CD4-positive, alpha-beta T cell treated with Interleukin-12 subunit alpha and Interleukin-12 subunit beta, for 1 hour (primary cell): Measurements from ENCODE around the gene GPR25.
"Not testable (repeated sequence)": the region's sequence is repeated elsewhere in the genome, so short reads cannot be mapped to it uniquely, and the experiment has no call there.

ENCODE experiments used
- DNase-seq: peaks from one replicate; pipeline ENCODE4 v3.0.0-alpha.2; 2020

Gene GPR25

DNA sequence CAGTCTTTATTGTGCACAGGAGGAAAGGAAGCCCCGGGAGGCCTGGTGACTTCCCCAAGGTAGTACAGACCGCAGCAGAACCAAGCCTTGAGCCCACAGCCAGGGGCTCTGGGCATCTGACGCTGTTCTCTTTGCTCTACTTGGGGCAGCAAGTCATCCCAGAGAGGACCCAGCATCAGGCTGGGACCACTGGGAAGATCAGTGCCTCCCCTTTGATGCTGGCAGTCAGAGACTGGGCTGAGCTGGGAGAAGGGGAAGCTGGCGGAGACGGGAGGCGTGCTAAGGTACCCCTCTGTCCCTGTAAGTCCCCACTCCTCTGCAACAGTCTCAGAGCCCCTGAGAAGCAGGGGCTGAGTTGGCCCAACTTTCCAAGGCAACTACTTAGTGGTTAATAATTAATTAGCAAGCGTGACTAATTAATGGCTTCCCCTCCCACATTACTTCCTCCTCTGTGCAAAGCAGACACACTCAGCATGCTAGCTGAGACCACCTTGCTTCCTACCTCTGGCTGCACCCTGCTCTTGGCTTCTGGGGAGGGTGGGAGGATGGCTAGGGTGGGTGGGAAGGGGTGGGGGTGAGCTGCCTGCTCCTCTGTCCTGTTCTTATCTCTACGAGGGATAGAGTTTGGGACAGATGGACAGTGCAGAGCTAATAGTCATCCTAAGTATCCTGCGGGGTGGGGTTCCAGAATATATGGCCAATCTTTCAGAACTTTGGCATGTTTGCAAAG lies 23.2 kb downstream of the GPR25 start:
- DNase-seq: no peak

- no peak for DNase-seq
These were observed 23.9 kb downstream of the GPR25 start for GRCh38 chr1:200896531-200897196.

DNA sequence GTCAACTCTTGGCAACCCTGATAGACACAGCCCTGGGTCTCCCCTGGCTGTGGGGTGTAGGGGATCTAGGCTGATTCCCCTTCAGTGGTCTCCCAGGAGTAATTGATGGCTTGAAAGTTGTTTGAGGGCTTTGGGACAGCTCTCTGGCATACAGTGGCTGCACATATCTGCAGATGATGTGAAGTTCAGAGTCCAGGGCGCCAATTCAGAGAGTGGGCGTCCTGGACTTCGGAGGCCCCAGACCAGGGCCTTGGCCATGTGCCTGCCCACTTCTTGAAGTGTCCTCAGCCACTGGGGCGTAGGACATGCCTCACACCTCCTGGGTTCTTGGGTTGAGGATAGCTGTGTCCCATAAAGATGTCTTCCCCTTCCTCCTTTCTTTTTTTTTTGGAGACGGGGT lies 24.5 kb downstream of the GPR25 start:
- DNase-seq: no peak

GRCh38 chr1:200899015-200899386 lies 26.2 kb downstream of the GPR25 start:
- DNase-seq: no peak

DNA sequence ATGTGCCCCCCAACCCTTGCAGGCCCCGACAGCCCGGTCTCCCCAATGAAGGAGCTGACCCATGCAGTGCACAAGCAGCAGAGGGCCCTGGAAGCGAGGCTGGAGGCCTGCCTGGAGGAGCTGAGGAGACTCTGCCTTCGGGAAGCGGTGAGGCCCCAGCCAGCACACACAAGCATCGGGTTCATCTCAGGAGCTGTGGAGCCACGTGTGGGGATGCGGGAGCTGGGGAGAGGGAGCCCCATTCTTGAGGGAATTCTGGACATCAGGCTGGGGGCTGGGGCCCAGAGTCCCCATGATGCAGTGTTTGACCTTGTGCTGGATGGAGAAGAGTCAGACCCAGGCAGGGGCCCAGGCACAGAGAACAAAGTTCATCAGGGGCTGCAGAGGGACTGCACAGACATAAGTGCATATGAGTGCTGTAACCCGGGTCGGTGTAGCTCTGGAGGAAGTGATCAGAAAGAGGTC lies 26.7 kb downstream of the GPR25 start:
- DNase-seq: no peak

DNA sequence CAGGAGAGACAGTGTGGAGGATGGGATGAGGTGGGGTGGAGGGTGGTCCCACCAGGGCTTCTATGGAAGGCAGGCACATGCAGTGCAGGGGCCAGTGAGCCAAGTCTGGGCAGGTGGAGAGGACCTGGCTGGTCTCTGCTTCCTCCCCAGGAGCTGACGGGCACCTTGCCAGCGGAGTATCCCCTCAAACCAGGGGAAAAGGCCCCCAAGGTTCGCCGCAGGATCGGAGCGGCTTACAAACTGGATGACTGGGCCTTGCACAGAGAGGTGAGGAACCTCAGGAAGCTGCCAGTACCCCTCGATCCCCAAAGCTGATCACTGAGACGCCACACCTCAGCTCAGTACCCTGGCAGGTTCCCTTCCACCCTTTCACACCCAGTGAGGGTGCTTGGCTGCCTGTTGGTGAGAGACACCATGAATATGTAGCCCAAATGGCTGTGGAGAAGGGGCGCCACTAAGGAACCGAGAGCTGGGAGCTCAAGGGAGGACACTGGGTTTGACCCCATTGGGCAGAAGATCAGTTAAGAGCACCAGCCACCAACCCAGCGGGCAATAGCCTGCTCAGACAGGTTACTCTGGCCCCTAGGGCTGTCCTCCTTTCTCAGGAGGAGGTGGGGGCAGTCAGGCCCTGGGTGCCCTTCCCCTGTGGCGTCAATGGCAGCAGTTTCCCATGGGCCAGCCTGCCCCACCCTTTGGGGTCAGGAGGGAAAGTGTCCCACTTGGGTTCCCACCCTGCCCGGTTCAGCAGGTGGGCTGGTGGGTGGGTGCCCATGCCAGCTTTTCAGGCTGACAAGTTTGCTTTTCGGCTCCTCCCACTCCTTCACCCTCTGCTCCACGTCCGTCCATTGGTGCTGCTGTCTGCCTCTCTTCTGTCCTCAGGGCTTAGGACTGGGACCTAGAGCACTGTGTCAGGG lies 27.4 kb downstream of the GPR25 start:
- no peak for DNase-seq

DNA sequence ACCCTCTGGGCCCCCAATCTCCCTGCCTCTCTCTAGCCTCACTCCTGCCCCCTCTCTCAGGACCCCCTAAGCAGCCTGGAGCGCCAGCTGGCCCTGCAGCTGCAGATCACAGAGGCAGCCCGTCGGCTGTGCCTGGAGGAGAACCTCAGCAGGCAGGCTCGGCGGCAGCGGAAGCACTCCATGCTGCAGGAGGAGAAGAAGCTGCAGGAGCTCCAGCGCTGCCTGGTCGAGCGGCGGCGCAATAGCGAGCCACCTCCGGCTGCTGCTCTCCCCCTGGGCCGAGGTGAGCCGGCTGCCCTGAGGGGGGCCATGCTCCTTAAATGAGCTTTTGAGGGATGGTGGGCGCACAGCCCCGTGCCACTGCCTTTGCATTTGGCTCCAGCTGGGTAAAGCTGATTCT lies 28.1 kb downstream of the GPR25 start:
- DNase-seq: no peak

- DNase-seq: no peak
These were observed 28.6 kb downstream of the GPR25 start for GRCh38 chr1:200901350-200901749.

DNA sequence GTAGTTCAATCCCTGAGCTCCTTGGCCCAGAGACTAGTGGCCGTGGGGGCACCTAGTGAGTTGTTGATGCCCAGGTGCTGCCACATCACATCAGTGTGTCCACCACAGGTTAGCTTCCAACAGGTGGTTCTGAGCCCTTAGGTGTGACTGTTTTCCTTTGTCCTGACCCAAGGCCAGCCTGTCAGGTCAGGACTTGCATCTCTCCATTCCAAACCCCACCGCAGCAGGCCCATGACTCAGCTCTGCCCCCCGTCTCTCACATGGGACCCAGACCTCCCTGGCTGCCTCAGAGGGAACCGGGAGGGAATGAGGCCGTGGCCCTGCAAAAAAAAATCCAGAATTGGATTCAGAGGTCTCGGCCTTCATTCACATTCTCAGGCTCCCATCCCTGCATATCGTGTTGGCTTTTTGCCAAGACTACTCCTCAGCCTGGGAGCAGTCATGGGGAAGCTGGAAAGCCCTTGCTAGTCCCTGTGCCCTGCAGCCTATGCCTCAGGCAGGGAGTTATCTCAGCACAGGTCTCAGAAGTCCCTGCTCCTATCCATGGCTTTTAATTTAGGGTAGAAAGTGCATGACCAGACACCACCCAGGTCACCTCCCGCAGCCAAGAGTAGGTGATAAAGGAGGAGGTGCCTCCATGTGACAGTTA lies 29.1 kb downstream of the GPR25 start:
- no peak for DNase-seq

- no peak for DNase-seq
These were observed 31.0 kb downstream of the GPR25 start for GRCh38 chr1:200903793-200904192.

- no peak for DNase-seq
These were observed 32.0 kb downstream of the GPR25 start for GRCh38 chr1:200904772-200905171.

- DNase-seq: peak; percentile 68
These were observed 32.8 kb downstream of the GPR25 start for GRCh38 chr1:200905411-200906052.

- DNase-seq: no peak
These were observed 33.7 kb downstream of the GPR25 start for GRCh38 chr1:200906491-200906890.

DNA sequence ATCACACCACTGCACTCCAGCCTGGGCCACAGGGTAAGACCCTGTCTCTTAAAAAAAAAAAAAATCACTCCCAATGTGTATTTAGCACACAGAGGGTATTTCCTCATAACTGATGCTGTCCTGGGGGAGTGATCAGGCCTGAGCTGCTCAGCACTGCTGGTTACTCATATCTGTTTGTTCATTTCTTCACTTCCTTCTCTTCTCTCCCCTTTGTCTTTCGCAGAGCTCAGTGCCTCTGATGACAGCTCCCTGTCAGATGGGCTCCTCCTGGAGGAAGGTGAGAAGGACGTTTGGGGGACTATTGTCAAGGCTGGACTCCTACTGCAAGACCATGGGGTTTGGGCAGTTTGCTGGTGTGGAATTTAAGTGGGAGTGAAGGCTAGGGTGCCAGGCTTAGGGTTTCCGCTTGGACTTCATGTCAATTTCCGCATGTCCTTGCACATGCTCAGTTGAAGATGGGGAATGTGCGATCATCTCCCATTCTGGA lies 34.9 kb downstream of the GPR25 start:
- DNase-seq: no peak

- DNase-seq: no peak
These were observed 35.5 kb downstream of the GPR25 start for GRCh38 chr1:200908191-200908868.

DNA sequence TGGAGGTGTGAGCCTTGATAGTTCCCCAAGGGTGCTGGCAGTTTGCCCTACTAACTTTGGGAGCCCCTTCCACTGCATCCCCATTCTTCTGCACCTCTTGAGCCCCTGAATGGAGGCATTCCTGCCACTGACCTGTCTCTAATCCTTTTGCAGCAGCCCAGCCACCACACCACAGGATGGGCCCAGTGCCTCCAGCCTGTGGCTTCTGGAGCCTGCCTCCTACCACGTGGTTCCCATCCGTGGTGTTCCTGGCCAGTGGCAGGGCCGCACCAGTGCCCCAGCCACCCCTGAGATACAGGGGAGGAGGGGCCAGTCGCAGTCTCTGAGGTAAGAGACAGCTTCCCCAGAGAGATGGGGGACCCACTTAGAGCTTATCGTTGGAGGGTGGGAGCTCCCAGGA lies 36.3 kb downstream of the GPR25 start:
- no peak for DNase-seq

DNA sequence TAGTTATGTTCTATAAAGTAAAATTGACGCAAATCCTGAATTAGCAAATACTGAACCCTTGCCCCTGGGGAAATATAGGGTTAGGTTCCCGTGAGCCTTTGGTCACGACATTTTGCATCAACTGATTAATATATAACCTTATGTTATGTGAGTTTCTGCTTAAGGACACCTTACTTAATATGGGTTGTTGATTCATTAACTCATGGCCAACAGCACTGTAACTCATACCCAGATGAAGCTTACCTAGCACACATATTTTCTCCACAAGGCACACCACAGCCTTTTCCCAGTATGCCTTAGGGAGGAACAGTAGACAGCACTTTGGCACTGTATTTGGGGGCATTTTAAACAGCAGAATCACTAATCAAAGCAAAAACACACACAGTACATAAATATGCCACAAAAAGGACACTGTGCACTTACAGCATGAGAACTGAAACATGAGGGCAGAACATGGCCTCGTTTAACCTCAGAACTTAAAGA lies 37.0 kb downstream of the GPR25 start:
- DNase-seq: no peak

GRCh38 chr1:200911361-200911760 lies 38.6 kb downstream of the GPR25 start:
- no peak for DNase-seq

DNA sequence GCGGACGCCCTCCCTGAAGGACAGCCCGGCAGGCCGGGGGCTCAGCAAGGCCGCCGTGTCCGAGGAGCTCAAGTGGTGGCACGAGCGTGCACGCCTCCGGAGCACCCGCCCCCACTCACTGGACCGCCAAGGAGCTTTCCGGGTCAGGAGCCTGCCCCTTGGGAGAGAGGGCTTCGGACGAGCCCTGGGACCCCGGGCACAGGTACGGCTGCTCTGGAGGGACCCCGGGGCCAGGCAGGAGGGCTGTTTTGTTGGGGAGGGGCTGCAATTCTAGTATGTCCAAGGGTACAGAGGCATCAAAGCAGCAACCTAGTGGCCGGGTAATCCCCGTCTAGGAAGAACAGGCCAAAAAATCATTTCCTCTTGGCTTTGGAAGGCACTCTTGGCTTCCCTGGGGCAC lies 39.2 kb downstream of the GPR25 start:
- DNase-seq: not testable (repeated sequence)

- no peak for DNase-seq
These were observed 40.1 kb downstream of the GPR25 start for GRCh38 chr1:200912737-200913407.

GRCh38 chr1:200916152-200916551 lies 43.4 kb downstream of the GPR25 start:
- DNase-seq: no peak
